Glutamatergic neuron (in vitro differentiated cells): ENCODE results near the gene LPIN2. TPM values are rescaled to one million over a fixed set of nuclear protein-coding genes. Genes with fewer than 3 reads are reported as not detected.

Source experiments
- DNase-seq: peaks from one replicate; pipeline ENCODE4 v3.0.0; 2022
- H3K27ac Mint-ChIP-seq: one replicate; pipeline ENCODE4 v1.8.0; 2020; ENCODE audit warnings: mild to moderate bottlenecking, mixed read lengths, inconsistent platforms; ENCODE audit not compliant: unreplicated experiment
- H3K27me3 Mint-ChIP-seq: one replicate; pipeline ENCODE4 v1.8.0; 2020; ENCODE audit warnings: mild to moderate bottlenecking, moderate library complexity, mixed read lengths, inconsistent platforms; ENCODE audit not compliant: unreplicated experiment
- H3K36me3 Mint-ChIP-seq: one replicate; pipeline ENCODE4 v1.8.0; 2020; ENCODE audit warnings: mild to moderate bottlenecking, mixed read lengths, inconsistent platforms; ENCODE audit not compliant: unreplicated experiment
- H3K4me1 Mint-ChIP-seq: one replicate; pipeline ENCODE4 v1.8.0; 2020; ENCODE audit warnings: mild to moderate bottlenecking, low read depth, mixed read lengths, inconsistent platforms; ENCODE audit not compliant: unreplicated experiment
- H3K4me3 Mint-ChIP-seq: one replicate; pipeline ENCODE4 v1.8.0; 2020; ENCODE audit warnings: mild to moderate bottlenecking, mixed read lengths, inconsistent platforms; ENCODE audit not compliant: unreplicated experiment
- H3K9me3 Mint-ChIP-seq: one replicate; pipeline ENCODE4 v1.8.0; 2020; ENCODE audit warnings: mild to moderate bottlenecking, moderate library complexity, mixed read lengths, inconsistent platforms; ENCODE audit not compliant: unreplicated experiment
- total RNA-seq: library from RNA; stranded (reverse); fragmentation: NEBNext Ultra II Directional; extraction: Animal tissue kit (Norgen Biotek cat#: 25700); gene quantifications from one replicate; pipeline ENCODE4 v1.2.1, GENCODE V29; 2021; ENCODE audit not compliant: unreplicated experiment
- TF ChIP-seq, protein P1 (sequence below): fragments of 200-600 bp; sonication (generic); IDR thresholded peaks from one replicate; pipeline ENCODE4 v1.5.0; 2021; ENCODE audit not compliant: partially characterized antibody, unreplicated experiment

Gene LPIN2
- total RNA-seq, 1 donor from 2014 or later, result 7.6 TPM

DNA sequence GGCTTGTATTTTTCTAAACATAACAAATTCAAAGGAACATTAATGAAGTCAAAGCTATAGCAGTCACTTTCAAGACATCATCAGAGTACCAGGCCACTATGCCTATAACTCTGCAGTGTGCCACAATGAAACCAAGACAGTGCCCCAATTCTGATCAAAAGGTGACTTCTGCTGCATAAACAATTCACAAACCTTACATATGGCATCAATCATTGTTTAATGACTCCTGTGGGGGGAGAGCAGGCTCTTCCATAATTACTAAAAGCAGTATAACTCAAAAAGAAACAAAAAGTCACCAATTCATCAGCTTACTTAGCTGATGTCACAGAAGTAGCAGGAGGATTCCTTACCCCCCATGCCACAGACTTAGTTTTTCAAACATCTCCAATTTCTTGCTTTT, 15.5 kb downstream of the LPIN2 start:
- no peak for DNase-seq
- Mint-ChIP-seq H3K9me3 (no peaks in the 10 kb centered on the region), H3K36me3 (no peaks in the 10 kb centered on the region), H3K4me3 (no peak overlapping the region), H3K27ac (no peak overlapping the region), H3K27me3 (peaks cover 3% of the 10 kb centered on the region), H3K4me1 (no peaks in the 10 kb centered on the region)
- TF ChIP-seq, protein P1, sequence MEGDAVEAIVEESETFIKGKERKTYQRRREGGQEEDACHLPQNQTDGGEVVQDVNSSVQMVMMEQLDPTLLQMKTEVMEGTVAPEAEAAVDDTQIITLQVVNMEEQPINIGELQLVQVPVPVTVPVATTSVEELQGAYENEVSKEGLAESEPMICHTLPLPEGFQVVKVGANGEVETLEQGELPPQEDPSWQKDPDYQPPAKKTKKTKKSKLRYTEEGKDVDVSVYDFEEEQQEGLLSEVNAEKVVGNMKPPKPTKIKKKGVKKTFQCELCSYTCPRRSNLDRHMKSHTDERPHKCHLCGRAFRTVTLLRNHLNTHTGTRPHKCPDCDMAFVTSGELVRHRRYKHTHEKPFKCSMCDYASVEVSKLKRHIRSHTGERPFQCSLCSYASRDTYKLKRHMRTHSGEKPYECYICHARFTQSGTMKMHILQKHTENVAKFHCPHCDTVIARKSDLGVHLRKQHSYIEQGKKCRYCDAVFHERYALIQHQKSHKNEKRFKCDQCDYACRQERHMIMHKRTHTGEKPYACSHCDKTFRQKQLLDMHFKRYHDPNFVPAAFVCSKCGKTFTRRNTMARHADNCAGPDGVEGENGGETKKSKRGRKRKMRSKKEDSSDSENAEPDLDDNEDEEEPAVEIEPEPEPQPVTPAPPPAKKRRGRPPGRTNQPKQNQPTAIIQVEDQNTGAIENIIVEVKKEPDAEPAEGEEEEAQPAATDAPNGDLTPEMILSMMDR, result no peak

DNA sequence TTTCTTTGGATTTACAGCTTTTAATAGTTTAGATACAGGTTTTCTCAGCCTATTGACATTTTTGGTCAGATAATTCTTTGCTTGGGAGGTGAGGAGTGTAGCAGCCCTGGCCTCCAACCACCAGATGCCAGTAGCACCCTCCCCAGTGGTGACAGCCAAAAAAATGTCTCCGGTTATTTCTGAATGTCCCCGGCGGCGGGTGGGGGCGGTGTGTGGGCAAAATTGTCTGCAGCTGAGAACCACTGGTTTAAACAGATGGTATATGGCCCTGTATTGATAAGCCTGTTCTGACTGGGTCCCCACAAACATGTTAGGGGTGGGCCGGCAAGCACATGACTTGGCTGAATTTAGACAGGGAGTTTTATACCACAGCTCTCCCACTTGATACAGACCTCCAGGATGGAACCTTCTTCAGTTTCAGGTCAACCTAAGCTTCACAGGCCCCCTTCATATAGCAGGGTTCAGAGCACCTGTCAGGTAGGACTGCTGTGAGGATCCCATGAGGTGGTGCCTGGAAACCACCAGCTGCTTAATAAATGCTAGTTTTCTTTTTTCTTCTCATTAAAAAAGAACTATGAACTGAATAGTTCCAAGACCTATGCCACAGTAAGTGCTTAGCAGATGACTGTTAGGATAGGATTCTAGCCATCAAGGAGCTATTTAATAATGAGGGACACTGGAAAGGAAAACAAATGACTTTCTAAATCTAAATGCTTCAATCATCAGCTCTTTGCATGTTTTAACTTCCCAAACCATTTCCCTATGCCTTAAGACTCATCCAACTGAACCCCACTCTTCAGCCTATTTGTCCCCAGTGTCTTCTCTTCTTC, 18.1 kb downstream of the LPIN2 start:
- Mint-ChIP-seq H3K4me3 (no peak overlapping the region), H3K36me3 (no peaks in the 10 kb centered on the region), H3K9me3 (no peaks in the 10 kb centered on the region), H3K27me3 (peaks cover 3% of the 10 kb centered on the region), H3K4me1 (no peaks in the 10 kb centered on the region), H3K27ac (no peak overlapping the region)
- TF ChIP-seq, protein P1, result no peak
- no peak for DNase-seq

DNA sequence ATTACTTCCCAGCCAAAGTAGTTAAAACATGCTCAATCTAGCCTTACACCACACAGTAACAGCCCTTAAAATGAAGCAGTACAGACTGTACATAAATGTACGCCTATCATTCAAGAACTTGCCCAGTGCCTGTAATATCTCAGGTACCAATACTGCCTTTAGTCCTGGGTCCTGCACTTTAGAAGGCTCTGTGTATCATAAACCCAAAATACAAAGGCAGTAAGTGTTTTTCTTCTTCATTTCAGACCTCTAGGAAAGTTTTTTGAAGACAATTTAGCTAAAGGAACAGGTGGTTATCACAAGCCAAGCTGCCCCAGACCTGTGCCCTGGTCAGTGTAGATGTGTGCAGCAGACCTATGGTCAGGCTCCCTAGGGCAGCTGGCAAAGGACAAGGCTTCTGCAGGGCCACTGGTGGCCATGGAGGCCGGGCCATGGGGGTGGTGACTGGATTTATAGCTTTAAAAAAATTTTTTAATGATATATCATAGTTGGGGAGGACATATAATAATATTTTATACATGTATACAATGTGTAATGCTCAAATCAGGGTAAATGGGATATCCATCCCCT, 18.8 kb downstream of the LPIN2 start:
- Mint-ChIP-seq H3K36me3 (no peaks in the 10 kb centered on the region), H3K4me1 (no peaks in the 10 kb centered on the region), H3K27ac (no peak overlapping the region), H3K4me3 (no peak overlapping the region), H3K27me3 (peaks cover 3% of the 10 kb centered on the region), H3K9me3 (no peaks in the 10 kb centered on the region)
- DNase-seq, result no peak
- TF ChIP-seq, protein P1, result no peak

DNA sequence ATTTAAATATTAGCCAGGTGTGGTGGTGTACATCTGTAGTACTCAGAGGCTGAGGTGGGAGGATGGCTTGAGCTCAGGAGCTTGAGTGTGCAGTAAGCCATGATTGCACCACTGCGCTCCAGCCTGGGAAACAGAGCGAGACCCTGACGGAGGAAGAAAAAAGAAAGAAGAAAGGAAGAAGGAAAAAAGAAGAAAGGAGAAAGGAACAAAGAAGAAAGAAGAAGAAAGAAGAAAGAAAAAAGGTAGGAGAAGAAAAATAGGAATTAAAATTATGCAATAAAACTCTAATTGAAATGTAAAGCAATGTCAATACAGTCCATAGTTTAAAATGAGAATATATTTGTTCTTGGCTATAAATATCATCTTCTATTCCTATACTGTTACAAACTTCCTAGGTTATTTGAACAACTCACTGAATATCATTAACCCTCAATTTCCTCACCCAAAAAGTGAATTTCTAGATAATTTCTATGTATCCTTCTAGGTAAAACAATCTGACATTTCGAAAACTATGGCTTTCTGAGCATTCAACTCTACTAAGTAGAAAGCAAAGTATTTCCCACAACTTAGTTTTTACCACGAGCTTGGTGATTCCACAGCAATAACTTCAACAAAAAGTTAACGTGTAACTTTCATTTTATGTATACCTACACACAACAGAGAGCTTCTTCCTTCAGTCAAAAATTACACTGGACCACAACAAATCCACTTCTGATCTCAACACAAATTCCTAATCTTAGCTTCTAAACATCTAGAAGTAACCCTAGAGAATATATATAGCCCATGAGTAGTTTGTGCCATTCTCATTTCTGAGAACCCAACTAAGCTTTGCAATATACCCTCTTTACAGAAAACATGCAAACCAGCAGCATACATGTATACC, 19.7 kb downstream of the LPIN2 start:
- H3K27ac Mint-ChIP-seq, result no peak overlapping the region
- no peaks in the 10 kb centered on the region for H3K36me3 Mint-ChIP-seq
- H3K27me3 Mint-ChIP-seq, result peaks cover 3% of the 10 kb centered on the region
- DNase-seq, result no peak
- no peaks in the 10 kb centered on the region for H3K4me1 Mint-ChIP-seq
- TF ChIP-seq, protein P1, result no peak
- no peak overlapping the region for H3K4me3 Mint-ChIP-seq
- H3K9me3 Mint-ChIP-seq, result no peaks in the 10 kb centered on the region
